Gastrocnemius medialis (tissue), 4 donors: ENCODE results near the gene DNAJC18.

ENCODE experiments used
- CTCF ChIP-seq, 5 experiments: fragments of 450-650 bp in 3 of 5; fragments of 200-600 bp in 2 of 5; sonication (generic) in 2 of 5; IDR thresholded peaks in 4 of 5; conservative IDR thresholded peaks in 1 of 5; 1 replicate in 4 of 5; 2 replicates in 1 of 5; pipeline ENCODE4 v1.5.1; 2016 to 2019; ENCODE audit warnings: antibody characterized with exemption in 5 of 5, mild to moderate bottlenecking in 3 of 5, moderate library complexity in 3 of 5
- POLR2A ChIP-seq, 2 donors: fragments of 450-650 bp; IDR thresholded peaks; one replicate each; pipeline ENCODE4 v1.6.1; 2017; ENCODE audit warnings: antibody characterized with exemption in 2 of 2, mild to moderate bottlenecking in 2 of 2, moderate library complexity in 2 of 2

- TF ChIP-seq POLR2A (IDR thresholded peaks at IDR 0.05), result no peak
- TF ChIP-seq CTCF (IDR thresholded peaks at IDR 0.05 in 4 of 5, conservative IDR thresholded peaks at IDR 0.05 in 1 of 5), result no peak
Measured at GRCh38 chr5:139381837-139382761, 57.2 kb downstream of the DNAJC18 start.
